ENCODE results near the gene TLX3.
A peak's percentile ranks its signal among the peaks of the same experiment; 100 is the strongest.
"Not testable (repeated sequence)": the region's sequence is repeated elsewhere in the genome, so short reads cannot be mapped to it uniquely, and the experiment has no call there.

Gene TLX3

DNA sequence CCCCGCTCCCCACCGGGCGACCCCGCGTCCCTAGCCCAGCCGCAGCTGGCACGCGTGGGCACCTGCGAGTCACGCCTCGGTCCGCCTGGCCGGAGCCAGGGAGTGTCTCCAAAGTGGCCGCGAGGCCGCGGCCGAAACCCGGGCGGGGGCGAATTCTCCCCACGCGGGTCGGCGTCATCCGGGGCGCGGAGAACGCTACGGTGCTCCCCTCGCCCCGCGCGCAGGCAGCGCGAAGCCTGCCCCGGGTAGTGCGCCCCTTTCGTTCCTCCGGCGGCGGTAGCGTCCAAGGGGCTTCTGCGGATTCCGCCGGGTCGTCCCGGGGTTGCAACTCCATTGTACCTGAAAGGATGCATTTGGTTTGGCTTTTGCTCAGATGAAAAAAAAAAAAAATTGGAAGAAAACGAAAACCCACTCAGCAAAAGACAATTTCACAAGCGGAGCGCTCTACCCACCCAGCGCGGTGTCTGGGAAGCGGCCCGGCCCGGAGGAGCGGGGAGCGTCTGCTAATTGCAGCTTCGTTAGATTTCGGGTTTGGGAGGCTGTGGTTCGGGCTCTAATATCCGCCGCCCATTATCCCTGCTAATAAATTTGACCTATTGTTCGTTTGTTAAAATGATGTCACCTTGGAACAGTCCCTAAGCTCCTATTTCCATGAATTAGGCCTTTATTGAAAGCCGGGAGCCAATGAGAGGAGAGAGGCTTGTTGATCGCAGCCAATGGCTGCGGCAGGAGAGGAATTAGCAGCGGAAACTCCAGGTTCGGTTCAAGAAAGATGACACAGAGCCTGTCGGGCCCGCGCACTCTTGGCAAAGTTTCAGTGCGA is at the start of gene TLX3:
TSS of gene TLX3 (plus strand) at position 796 of the 823 bp plus-strand sequence. CDS start 118 bp downstream, outside the sequence.
- DNase-seq: peak; percentile 68

DNA sequence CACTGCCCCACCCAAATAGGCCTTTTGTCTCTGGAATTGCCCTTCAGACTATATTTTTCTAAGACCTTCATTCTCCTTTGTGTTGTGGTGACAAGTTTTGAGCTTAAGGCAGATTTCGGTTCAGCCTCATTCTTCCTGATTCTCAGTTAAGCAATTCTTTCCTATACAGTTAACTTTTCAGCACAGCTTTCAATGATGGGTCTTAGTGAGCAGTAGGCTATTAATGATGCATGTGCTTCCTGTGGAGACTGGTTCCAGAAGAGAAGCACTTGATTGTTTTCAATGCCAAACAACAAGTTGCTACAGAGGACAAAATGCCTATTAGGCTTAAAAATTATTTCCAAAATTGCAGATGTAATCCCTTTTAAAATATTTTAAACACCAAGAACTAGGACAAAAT is 47.7 kb upstream of the TLX3 start:
- DNase-seq: no peak

- no peak for DNase-seq
Measured at GRCh38 chr5:171261904-171262303, 47.1 kb upstream of the TLX3 start.

DNA sequence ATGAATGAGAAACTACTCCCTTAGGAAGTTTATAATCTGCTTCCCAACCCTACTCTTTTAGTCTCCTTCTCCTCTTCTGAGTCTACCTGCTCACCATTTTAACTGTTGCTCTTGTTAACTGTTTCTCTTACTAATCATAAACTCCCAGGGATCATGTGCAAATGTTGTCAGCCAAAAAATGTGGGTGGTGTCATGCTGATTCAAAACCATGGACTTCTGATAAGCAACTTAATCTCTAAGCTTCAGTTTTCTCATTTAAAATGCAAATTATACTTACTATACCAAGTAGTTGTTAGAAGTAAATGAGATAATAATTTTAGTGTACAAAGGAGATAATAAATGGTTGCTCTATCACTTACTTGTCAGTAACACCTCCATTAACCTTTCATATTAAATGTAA is 45.9 kb upstream of the TLX3 start:
- DNase-seq: peak; percentile 81

DNA sequence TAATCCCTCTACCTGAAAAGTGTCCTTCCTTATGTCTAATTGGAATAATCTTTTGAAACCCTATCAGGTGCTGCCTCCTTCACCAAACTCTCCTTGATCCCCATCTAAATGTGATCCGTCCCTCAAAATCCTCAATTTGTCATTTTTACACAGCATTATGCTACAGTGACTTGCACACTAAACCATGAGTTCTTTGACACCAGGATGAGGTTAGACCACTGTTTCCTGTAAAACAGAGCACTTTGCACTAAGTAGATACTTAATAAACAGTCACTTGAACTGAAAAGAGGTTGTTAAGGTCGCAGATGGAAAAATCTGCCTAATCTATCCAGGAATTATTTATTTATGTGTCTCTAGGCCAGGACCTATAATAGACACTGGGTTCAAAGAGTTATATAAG is 44.2 kb upstream of the TLX3 start:
- DNase-seq: peak; percentile 46

- no peak for DNase-seq
Measured at GRCh38 chr5:171268700-171269620, 40.1 kb upstream of the TLX3 start.

GRCh38 chr5:171269717-171270116 is 39.3 kb upstream of the TLX3 start:
- no peak for DNase-seq

- no peak for DNase-seq
Measured at GRCh38 chr5:171270136-171270535, 38.9 kb upstream of the TLX3 start.

GRCh38 chr5:171271798-171272197 is 37.2 kb upstream of the TLX3 start:
- DNase-seq: no peak

DNA sequence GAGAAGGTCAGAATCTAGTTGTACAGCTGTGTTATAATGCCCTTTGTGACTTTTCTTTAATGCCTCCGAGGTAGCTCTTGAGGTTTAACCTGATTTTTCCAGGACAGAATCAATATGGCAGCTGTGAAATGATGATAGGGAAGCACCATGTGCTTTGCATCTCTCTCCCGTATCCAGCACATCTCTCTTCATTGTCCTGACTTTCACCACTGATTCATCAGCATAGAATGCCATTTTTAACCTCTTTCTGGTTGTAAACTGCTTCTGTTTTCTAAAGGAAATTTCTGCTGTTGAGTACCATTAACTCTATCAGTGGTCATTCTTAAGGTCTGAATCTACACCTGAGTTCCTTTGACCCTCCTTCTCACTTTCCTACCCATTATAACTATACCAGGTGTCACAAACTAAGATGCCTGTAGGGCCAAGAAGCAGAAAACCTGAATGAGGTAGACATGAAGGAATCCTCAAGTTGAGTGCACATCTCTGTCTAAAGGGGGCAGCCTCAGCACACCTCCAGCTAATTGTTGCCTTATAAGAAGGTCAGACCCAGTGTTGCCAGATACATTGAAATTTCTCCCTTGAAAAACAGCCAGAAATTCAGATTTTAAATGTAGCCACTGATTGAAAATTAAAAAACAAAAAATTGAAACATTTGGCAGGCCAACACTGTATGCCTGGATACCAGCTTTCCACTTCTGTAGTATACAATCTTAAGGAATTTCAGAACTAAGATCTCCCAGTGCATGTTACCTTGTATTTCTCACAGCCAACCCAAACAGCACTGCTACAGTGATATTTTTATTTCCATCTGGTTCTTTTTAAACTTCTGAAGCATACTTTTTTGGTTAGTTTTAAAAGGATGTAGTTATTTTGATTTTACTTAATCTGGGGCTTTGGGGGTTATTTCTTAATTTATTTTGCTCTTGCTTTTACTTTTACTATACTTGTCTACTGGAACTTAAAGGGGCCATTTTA is 35.8 kb upstream of the TLX3 start:
- peak; percentile 69 for DNase-seq

- DNase-seq: no peak
Measured at GRCh38 chr5:171275841-171276544, 33.1 kb upstream of the TLX3 start.

- DNase-seq: no peak
Measured at GRCh38 chr5:171283753-171284152, 25.3 kb upstream of the TLX3 start.

DNA sequence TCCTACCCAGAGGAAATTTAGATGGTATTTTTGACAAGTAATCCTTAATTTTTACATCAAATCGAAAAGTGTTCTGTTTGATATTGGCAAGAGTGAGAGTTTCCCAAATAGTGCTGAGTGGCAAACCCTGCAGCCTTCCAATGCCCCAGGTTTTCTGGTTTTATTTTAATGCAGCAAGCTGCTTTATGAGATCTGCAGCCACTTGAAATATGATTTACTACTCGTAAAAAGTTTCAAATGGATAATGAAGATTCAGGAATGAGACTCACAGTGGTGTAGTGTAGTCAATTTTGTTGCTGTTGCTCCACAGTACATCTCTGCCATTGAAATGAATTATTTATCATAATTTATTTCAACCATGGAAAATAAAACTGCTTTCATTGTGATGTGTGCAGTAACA is 23.6 kb upstream of the TLX3 start:
- no peak for DNase-seq

GRCh38 chr5:171288066-171288465 is 21.0 kb upstream of the TLX3 start:
- DNase-seq: no peak

GRCh38 chr5:171291371-171291770 is 17.7 kb upstream of the TLX3 start:
- no peak for DNase-seq

DNA sequence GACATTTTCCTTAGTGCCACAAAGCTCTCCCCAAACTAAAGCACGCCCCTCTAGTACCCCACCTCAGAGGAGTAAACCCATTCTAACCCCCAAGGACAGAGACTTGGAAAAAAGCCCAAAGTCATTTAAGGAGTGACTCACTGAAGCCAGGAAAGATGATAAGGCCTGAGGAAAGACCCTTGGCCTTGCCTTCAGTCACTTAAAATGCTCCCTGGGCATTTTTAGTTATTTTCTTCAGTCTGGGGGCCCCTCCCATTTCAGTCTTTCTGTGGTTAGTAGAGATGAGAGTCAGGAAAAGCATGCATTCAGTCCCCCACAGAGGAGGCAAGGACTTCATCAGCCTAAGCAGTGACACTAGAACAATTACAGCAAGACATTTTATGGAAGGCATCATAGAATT is 13.7 kb upstream of the TLX3 start:
- DNase-seq: peak; percentile 32

DNA sequence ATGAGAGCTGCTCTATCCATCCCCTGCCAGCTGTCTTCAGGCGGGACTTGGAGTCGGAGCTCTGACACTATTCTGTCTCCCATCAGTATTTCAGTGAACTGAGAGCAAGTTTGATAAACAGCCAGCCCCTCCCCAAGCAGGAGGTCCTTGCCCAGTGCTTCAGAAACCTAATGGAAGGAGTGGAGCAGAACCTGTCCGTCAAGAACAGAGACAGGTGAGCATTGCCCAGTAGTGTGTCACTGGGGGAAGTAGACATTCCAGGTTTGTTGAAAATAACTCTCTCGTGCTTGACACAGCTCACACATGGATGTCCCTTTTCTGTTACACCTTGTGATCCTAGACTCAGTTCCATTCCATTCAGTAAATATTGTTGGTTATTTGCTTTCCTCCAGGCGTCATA is 13.2 kb upstream of the TLX3 start:
- no peak for DNase-seq

GRCh38 chr5:171297941-171298340 is 11.1 kb upstream of the TLX3 start:
- not testable (repeated sequence) for DNase-seq

- DNase-seq: no peak
Measured at GRCh38 chr5:171299228-171299627, 9.8 kb upstream of the TLX3 start.

DNA sequence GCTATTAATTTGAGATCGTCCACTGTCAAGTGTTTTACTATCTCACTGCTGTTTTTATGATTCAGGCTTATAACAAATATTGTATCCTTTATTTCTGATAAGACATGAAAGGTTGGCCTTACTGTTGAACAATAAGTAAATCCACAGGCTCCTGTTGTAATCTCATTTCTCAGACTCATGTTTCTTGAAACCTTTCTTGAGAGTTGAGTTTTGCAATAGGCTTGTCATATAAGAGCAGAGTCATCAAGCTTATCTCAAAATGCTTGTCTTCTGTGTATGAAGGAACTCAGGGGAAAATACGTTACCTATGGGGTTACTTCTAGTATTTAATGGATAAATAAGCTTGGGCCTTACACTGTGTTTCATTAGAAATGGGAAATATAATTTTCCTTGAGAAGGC is 9.2 kb upstream of the TLX3 start:
- DNase-seq: peak; percentile 35

- DNase-seq: no peak
Measured at GRCh38 chr5:171300358-171300757, 8.7 kb upstream of the TLX3 start.

DNA sequence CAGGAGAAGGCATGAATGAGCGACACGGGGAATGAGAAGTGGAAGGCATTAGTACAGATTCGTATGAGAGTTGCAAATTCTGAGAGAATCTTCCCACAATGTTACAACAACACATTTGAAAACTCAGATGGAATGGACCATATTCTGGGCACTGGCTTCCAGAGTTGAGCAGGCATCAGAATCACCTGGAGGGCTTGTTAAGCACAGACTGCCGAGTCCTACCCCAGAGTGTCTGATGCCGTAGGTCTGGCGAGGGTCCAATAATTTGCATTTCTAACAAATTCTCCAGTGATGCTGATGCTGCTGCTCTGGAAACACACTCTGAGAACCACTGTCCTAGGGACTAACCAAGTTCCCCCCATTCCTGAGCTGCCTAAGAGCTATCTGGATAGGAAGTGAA is 2.9 kb upstream of the TLX3 start:
- no peak for DNase-seq
